DOHH2 (cell line): Measurements from ENCODE around the gene LUC7L2.
"Not testable (repeated sequence)": the region's sequence is repeated elsewhere in the genome, so short reads cannot be mapped to it uniquely, and the experiment has no call there.

Source experiments
- H3F3A ChIP-seq: fragments of 200-600 bp; sonication (generic), shearing (Covaris generic); 2 replicates; pipeline ENCODE4 v1.6.0; 2016; ENCODE audit warnings: antibody characterized with exemption, mild to moderate bottlenecking; ENCODE audit not compliant: control insufficient read depth, insufficient read depth
- H3K27ac ChIP-seq: fragments of 200-600 bp; sonication (generic); 2 replicates; pipeline ENCODE4 v1.5.1; 2014; ENCODE audit warnings: low read depth, mild to moderate bottlenecking, low read length, moderate library complexity
- H3K27me3 ChIP-seq: fragments of 200-600 bp; sonication (generic); 2 replicates; pipeline ENCODE4 v1.6.1; 2014; ENCODE audit warnings: mild to moderate bottlenecking, low read length, mixed read lengths; ENCODE audit not compliant: control insufficient read depth
- H3K36me3 ChIP-seq: fragments of 200-600 bp; sonication (generic); 2 replicates; pipeline ENCODE4 v1.6.1; 2014; ENCODE audit warnings: mild to moderate bottlenecking, low read length, moderate library complexity, mixed read lengths; ENCODE audit not compliant: control insufficient read depth
- H3K4me1 ChIP-seq: fragments of 200-600 bp; sonication (generic); 2 replicates; pipeline ENCODE4 v1.6.1; 2014; ENCODE audit warnings: mild to moderate bottlenecking, low read length, mixed read lengths; ENCODE audit not compliant: control insufficient read depth
- H3K4me2 ChIP-seq: fragments of 200-600 bp; sonication (generic); 2 replicates; pipeline ENCODE4 v1.6.0; 2014; ENCODE audit warnings: mild to moderate bottlenecking, low read length, moderate library complexity
- H3K4me3 ChIP-seq: fragments of 200-600 bp; sonication (generic); 2 replicates; pipeline ENCODE4 v1.5.1; 2014; ENCODE audit warnings: mild to moderate bottlenecking, low read length, mixed read lengths
- H3K79me2 ChIP-seq: fragments of 200-600 bp; sonication (generic); 2 replicates; pipeline ENCODE4 v1.6.1; 2014; ENCODE audit warnings: mild to moderate bottlenecking, low read length, mixed read lengths; ENCODE audit not compliant: control insufficient read depth
- H3K9me2 ChIP-seq: fragments of 200-600 bp; sonication (generic); replicated peaks from 2 replicates; pipeline ENCODE4 v1.6.1; 2014; ENCODE audit warnings: mild to moderate bottlenecking, low read length, mixed read lengths; ENCODE audit not compliant: control insufficient read depth
- H3K9me3 ChIP-seq: fragments of 200-600 bp; sonication (generic); 2 replicates; pipeline ENCODE4 v1.6.1; 2014; ENCODE audit warnings: antibody characterized with exemption, low read length, mixed read lengths; ENCODE audit not compliant: control insufficient read depth, insufficient read depth
- H4K20me1 ChIP-seq: fragments of 200-600 bp; sonication (generic); 2 replicates; pipeline ENCODE4 v1.6.0; 2014; ENCODE audit warnings: low read depth, mild to moderate bottlenecking, antibody characterized with exemption, low read length, moderate library complexity; ENCODE audit not compliant: control insufficient read depth, insufficient read depth
- CTCF ChIP-seq: fragments of 200-600 bp; sonication (generic); IDR thresholded peaks from one replicate; pipeline ENCODE4 v1.5.1; 2014; ENCODE audit warnings: antibody characterized with exemption, mild to moderate bottlenecking, low read depth, low read length; ENCODE audit not compliant: poor library complexity, severe bottlenecking
- EZH2phosphoT487 ChIP-seq: fragments of 200-600 bp; sonication (generic); IDR thresholded peaks from 2 replicates; pipeline ENCODE4 v1.6.1; 2017; ENCODE audit warnings: borderline replicate concordance, mild to moderate bottlenecking, antibody characterized with exemption, low read length, moderate library complexity, mixed read lengths

Gene LUC7L2

DNA sequence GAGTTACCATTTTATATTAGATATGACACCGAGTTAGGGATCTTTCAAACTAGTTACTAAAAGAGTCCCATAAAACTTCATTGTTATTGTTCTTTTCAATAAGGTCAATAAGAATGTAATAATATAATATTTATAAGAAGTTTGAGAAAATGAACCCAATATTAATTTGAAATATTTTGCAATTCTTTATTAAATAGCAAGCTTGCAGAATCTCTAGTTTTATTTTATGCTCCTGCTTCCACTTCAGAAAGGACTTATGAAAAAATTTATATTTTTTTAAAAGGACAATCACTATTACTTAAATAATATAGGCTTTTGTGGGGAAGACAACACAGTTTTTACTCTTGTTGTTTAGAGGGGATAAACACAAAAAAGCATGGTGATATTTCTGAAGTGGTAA, 47.9 kb downstream of the LUC7L2 start:
- Histone ChIP-seq H4K20me1 (no peaks in the 10 kb centered on the region; the same call in 1 of the 2 replicates), H3K4me3 (no peak overlapping the region), H3K4me2 (no peak overlapping the region), H3K4me1 (no peaks in the 10 kb centered on the region), H3K27me3 (no peaks in the 10 kb centered on the region), H3K27ac (no peak overlapping the region), H3F3A (peaks cover 18% of the 10 kb centered on the region; the same call in 1 of the 2 replicates), H3K79me2 (peaks cover 23% of the 10 kb centered on the region), H3K9me2 (no peaks in the 10 kb centered on the region), H3K9me3 (no peaks in the 10 kb centered on the region), H3K36me3 (peaks cover 98% of the 10 kb centered on the region)
- no peak for TF ChIP-seq EZH2phosphoT487
- TF ChIP-seq CTCF, result no peak

DNA sequence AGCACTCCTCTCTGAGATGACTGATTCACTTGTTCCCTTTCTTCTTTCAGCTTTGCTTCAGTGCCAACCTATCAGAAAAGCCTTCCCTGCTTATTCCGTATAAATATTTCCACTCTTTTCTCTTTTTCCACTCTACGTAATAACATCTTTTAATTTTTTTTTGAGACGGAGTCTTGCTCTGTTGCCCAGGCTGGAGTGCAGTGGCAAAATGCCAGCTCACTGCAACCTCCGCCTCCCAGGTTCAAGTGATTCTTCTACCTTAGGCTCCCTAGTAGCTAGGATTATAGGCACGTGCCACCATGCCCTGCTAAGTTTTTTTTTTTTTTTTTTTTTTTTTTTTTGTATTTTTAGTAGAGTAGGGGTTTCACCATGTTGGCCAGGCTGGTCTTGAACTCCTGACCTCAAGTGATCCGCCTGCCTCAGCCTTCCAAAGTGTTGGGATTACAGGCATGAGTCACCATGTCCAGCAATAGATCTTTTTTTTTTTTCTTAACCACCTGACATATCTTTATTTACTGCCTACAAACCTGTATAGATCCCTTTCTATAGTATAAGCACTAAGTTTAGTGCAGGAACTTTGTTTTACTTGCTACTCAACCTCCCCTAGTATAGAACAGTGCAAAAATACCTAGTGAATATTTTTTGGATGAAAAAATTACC, 55.2 kb downstream of the LUC7L2 start:
- Histone ChIP-seq H3K36me3 (peaks cover 96% of the 10 kb centered on the region), H3F3A (peaks cover 11% of the 10 kb centered on the region; the same call in 1 of the 2 replicates)
- not testable (repeated sequence) for H3K4me2 ChIP-seq, H3K9me2 ChIP-seq, H3K9me3 ChIP-seq, H3K4me1 ChIP-seq, H4K20me1 ChIP-seq, H3K27me3 ChIP-seq, H3K4me3 ChIP-seq, H3K79me2 ChIP-seq, H3K27ac ChIP-seq

GRCh38 chr7:139416405-139416804, 56.7 kb downstream of the LUC7L2 start:
- Histone ChIP-seq H3K27me3 (no peaks in the 10 kb centered on the region), H3K4me1 (no peaks in the 10 kb centered on the region), H3K9me3 (no peaks in the 10 kb centered on the region), H3F3A (peaks cover 10% of the 10 kb centered on the region; the same call in 1 of the 2 replicates), H3K9me2 (no peaks in the 10 kb centered on the region), H3K4me2 (no peak overlapping the region), H4K20me1 (no peaks in the 10 kb centered on the region), H3K27ac (no peak overlapping the region), H3K4me3 (no peak overlapping the region), H3K36me3 (peaks cover 96% of the 10 kb centered on the region), H3K79me2 (peaks cover 3% of the 10 kb centered on the region; the same call in 1 of the 2 replicates)
- no peak for TF ChIP-seq CTCF
- no peak for TF ChIP-seq EZH2phosphoT487

GRCh38 chr7:139417478-139417877, 57.8 kb downstream of the LUC7L2 start:
- Histone ChIP-seq H3F3A (peaks cover 15% of the 10 kb centered on the region), H4K20me1 (peaks cover 4% of the 10 kb centered on the region; the same call in 1 of the 2 replicates), H3K27me3 (no peaks in the 10 kb centered on the region), H3K4me2 (no peak overlapping the region), H3K79me2 (peaks cover 3% of the 10 kb centered on the region; the same call in 1 of the 2 replicates), H3K9me2 (no peaks in the 10 kb centered on the region), H3K36me3 (peaks cover 96% of the 10 kb centered on the region), H3K4me1 (no peaks in the 10 kb centered on the region), H3K27ac (no peak overlapping the region), H3K9me3 (no peaks in the 10 kb centered on the region), H3K4me3 (no peak overlapping the region)
- no peak for TF ChIP-seq CTCF
- TF ChIP-seq EZH2phosphoT487, result no peak
